ENCODE data around the gene PIP5K1B. TPM values are rescaled to one million over a fixed set of nuclear protein-coding genes. Genes with fewer than 3 reads are reported as not detected.

The PIP5K1B gene
- total RNA-seq, 1 experiment from 2014 or later: not detected

- Histone ChIP-seq H3K27ac (ENCODE audit: low read length) (no peak overlapping the region), H3K9me2 (replicated peaks; ENCODE audit: low read length) (no peaks in the 10 kb centered on the region), H2AFZ (ENCODE audit: low read length) (no peak overlapping the region), H3K4me3 (ENCODE audit: low read length) (no peak overlapping the region), H3K4me2 (ENCODE audit: low read length) (no peak overlapping the region), H3K79me2 (ENCODE audit: low read length) (no peaks in the 10 kb centered on the region), H4K20me1 (ENCODE audit: low read length) (no peaks in the 10 kb centered on the region), H3K4me1 (ENCODE audit: insufficient read depth, low read length) (peaks cover 3% of the 10 kb centered on the region), H3K9ac (ENCODE audit: low read length) (no peak overlapping the region), H3K36me3 (ENCODE audit: low read depth, low read length) (no peaks in the 10 kb centered on the region), H3K9me3 (ENCODE audit: low read length) (no peaks in the 10 kb centered on the region), H3K27me3 (ENCODE audit: low read length) (no peaks in the 10 kb centered on the region), H3F3A (ENCODE audit: low read length, unreplicated experiment) (no peaks in the 10 kb centered on the region)
- no peak for ATAC-seq
- no TSS peak for BruUV-seq (replicated peaks)
- no peak for DNase-seq
- CTCF ChIA-PET: no interaction called here
- POLR2A ChIA-PET (ENCODE audit: unreplicated experiment): no interaction called here
- TF ChIP-seq EZH2phosphoT487 (IDR thresholded peaks at IDR 0.05; ENCODE audit: borderline replicate concordance, low read length) (no peak), EZH2 (IDR thresholded peaks at IDR 0.05; ENCODE audit: low read length, unreplicated experiment) (no peak), CTCF (conservative IDR thresholded peaks at IDR 0.05; ENCODE audit: low read depth, low read length) (no peak)
- intact Hi-C loops (cut with micrococcal nuclease): loop anchor here (10.0 kb wide), 1 partner anchor 235 kb away; no protein-coding TSS in a partner anchor
Measured at GRCh38 chr9:68969538-68969937, 264.5 kb downstream of the PIP5K1B start.

GRCh38 chr9:68970151-68970550 is 265.1 kb downstream of the PIP5K1B start:
- CTCF ChIA-PET: no interaction called here
- intact Hi-C loops (cut with micrococcal nuclease): no loop called here
- DNase-seq: no peak
- Histone ChIP-seq H3K4me3 (ENCODE audit: low read length) (no peak overlapping the region), H3K4me2 (ENCODE audit: low read length) (no peak overlapping the region), H3F3A (ENCODE audit: low read length, unreplicated experiment) (no peaks in the 10 kb centered on the region), H3K9me3 (ENCODE audit: low read length) (no peaks in the 10 kb centered on the region), H3K27me3 (ENCODE audit: low read length) (no peaks in the 10 kb centered on the region), H3K79me2 (ENCODE audit: low read length) (no peaks in the 10 kb centered on the region), H2AFZ (ENCODE audit: low read length) (no peak overlapping the region), H3K27ac (ENCODE audit: low read length) (no peak overlapping the region), H3K9ac (ENCODE audit: low read length) (no peak overlapping the region), H3K9me2 (replicated peaks; ENCODE audit: low read length) (no peaks in the 10 kb centered on the region), H3K36me3 (ENCODE audit: low read depth, low read length) (no peaks in the 10 kb centered on the region), H3K4me1 (ENCODE audit: insufficient read depth, low read length) (no peaks in the 10 kb centered on the region), H4K20me1 (ENCODE audit: low read length) (no peaks in the 10 kb centered on the region)
- POLR2A ChIA-PET (ENCODE audit: unreplicated experiment): no interaction called here
- TF ChIP-seq EZH2 (IDR thresholded peaks at IDR 0.05; ENCODE audit: low read length, unreplicated experiment) (no peak), EZH2phosphoT487 (IDR thresholded peaks at IDR 0.05; ENCODE audit: borderline replicate concordance, low read length) (no peak), CTCF (conservative IDR thresholded peaks at IDR 0.05; ENCODE audit: low read depth, low read length) (no peak)
- BruUV-seq (replicated peaks): no TSS peak
- ATAC-seq: no peak

- intact Hi-C loops (cut with micrococcal nuclease): no loop called here
- H3K4me3 ChIP-seq (ENCODE audit: low read length): no peak overlapping the region
- BruUV-seq (replicated peaks): no TSS peak
- TF ChIP-seq EZH2 (IDR thresholded peaks at IDR 0.05; ENCODE audit: low read length, unreplicated experiment) (no peak), CTCF (conservative IDR thresholded peaks at IDR 0.05; ENCODE audit: low read depth, low read length) (no peak), EZH2phosphoT487 (IDR thresholded peaks at IDR 0.05; ENCODE audit: borderline replicate concordance, low read length) (no peak)
- H3F3A ChIP-seq (ENCODE audit: low read length, unreplicated experiment): no peaks in the 10 kb centered on the region
- ATAC-seq (no peak), DNase-seq (no peak)
- no peaks in the 10 kb centered on the region for H4K20me1 ChIP-seq (ENCODE audit: low read length)
- no peaks in the 10 kb centered on the region for H3K79me2 ChIP-seq (ENCODE audit: low read length)
- H3K9ac ChIP-seq (ENCODE audit: low read length): no peak overlapping the region
- no peak overlapping the region for H3K4me2 ChIP-seq (ENCODE audit: low read length)
- no peak overlapping the region for H3K27ac ChIP-seq (ENCODE audit: low read length)
- no peaks in the 10 kb centered on the region for H3K4me1 ChIP-seq (ENCODE audit: insufficient read depth, low read length)
- no peak overlapping the region for H2AFZ ChIP-seq (ENCODE audit: low read length)
- H3K27me3 ChIP-seq (ENCODE audit: low read length): no peaks in the 10 kb centered on the region
- no peaks in the 10 kb centered on the region for H3K9me3 ChIP-seq (ENCODE audit: low read length)
- ChIA-PET POLR2A (ENCODE audit: unreplicated experiment) (no interaction called here), CTCF (no interaction called here)
- no peaks in the 10 kb centered on the region for H3K36me3 ChIP-seq (ENCODE audit: low read depth, low read length)
- no peaks in the 10 kb centered on the region for H3K9me2 ChIP-seq (replicated peaks; ENCODE audit: low read length)
Measured at GRCh38 chr9:68973619-68974018, 268.6 kb downstream of the PIP5K1B start.

Measured in PC-3 (cell line).